H1 (cell line): ENCODE data around the gene NAIF1. TPM values are rescaled to one million over a fixed set of nuclear protein-coding genes. Genes with fewer than 3 reads are reported as not detected.
A peak's percentile ranks its signal among the peaks of the same experiment; 100 is the strongest.

Source experiments
- CTCF ChIA-PET: fragments of 300-600 bp; sonication (Branson Sonifier 250); formaldehyde crosslinking; loops from one replicate; lab custom pipeline; 2021; ENCODE audit not compliant: partially characterized antibody; lab: Charles Lee
- POLR2A ChIA-PET: fragments of 300-600 bp; sonication (Branson Sonifier 250); formaldehyde crosslinking; loops from one replicate; lab custom pipeline; 2021; ENCODE audit warnings: inconsistent platforms; ENCODE audit not compliant: partially characterized antibody; lab: Charles Lee
- DNase-seq, 2 experiments: peaks; one replicate each; pipeline versions ENCODE4 v3.0.0 to v3.0.0-alpha.2; 2010 to 2022; ENCODE audit warnings: low spot score in 2 of 2, low read depth in 1 of 2, mixed read lengths in 1 of 2
- FAIRE-seq: peaks from 2 replicates; lab custom pipeline; 2011; peaks lifted over from hg19 to GRCh38; lab: Jason Lieb, UNC
- H2AFZ ChIP-seq: 2 replicates; pipeline ENCODE4 v1.8.1; 2012; ENCODE audit warnings: low read length, inconsistent platforms
- H2AK5ac ChIP-seq: 2 replicates; pipeline ENCODE4 v1.6.1; 2013; ENCODE audit warnings: low read depth, low read length
- H2BK120ac ChIP-seq: replicated peaks from 2 replicates; pipeline ENCODE3; 2013; ENCODE audit warnings: low read depth, low read length, inconsistent platforms
- H2BK12ac ChIP-seq: 2 replicates; pipeline ENCODE4 v1.6.1; 2013; ENCODE audit warnings: low read depth, low read length
- H2BK15ac ChIP-seq: 2 replicates; pipeline ENCODE4 v1.6.1; 2013; ENCODE audit warnings: low read length
- H2BK20ac ChIP-seq: 2 replicates; pipeline ENCODE4 v1.6.1; 2013; ENCODE audit warnings: low read length
- H2BK5ac ChIP-seq: 2 replicates; pipeline ENCODE4 v1.6.1; 2013; ENCODE audit warnings: low read depth, low read length
- H3K14ac ChIP-seq: 2 replicates; pipeline ENCODE4 v1.6.1; 2013; ENCODE audit warnings: inconsistent platforms; ENCODE audit not compliant: insufficient read length
- H3K18ac ChIP-seq: 2 replicates; pipeline ENCODE4 v1.6.1; 2013; ENCODE audit warnings: low read length; ENCODE audit errors: extremely low read depth
- H3K23ac ChIP-seq: 2 replicates; pipeline ENCODE4 v1.6.1; 2013; ENCODE audit warnings: inconsistent platforms; ENCODE audit not compliant: insufficient read length
- H3K23me2 ChIP-seq: 2 replicates; pipeline ENCODE4 v1.6.1; 2013; ENCODE audit warnings: low read depth, low read length
- H3K27ac ChIP-seq: 2 replicates; pipeline ENCODE4 v1.6.1; 2011; ENCODE audit warnings: low read depth, low read length, inconsistent platforms
- H3K27me3 ChIP-seq, 4 experiments: replicated peaks in 1 of 4; 1 replicate in 1 of 4; 2 replicates in 3 of 4; pipeline versions ENCODE4 v1.6.1 to v1.8.1; 2011 to 2013; ENCODE audit warnings: low read length in 3 of 4, mild to moderate bottlenecking in 3 of 4, inconsistent platforms in 2 of 4, mixed read lengths in 2 of 4, moderate library complexity in 1 of 4; ENCODE audit not compliant: control insufficient read depth in 3 of 4, insufficient read depth in 3 of 4; ENCODE audit errors: extremely low read depth in 1 of 4
- H3K36me3 ChIP-seq, 4 experiments: 2 replicates each; pipeline versions ENCODE4 v1.6.1 to v1.8.1; 2011 to 2013; ENCODE audit warnings: mild to moderate bottlenecking in 4 of 4, low read length in 3 of 4, moderate library complexity in 2 of 4, control low read depth in 1 of 4, inconsistent platforms in 1 of 4; ENCODE audit not compliant: insufficient read depth in 4 of 4, control insufficient read depth in 2 of 4
- H3K4ac ChIP-seq: replicated peaks from 2 replicates; pipeline ENCODE3; 2013; ENCODE audit warnings: low read length, low read depth, mixed read lengths, inconsistent platforms; ENCODE audit not compliant: insufficient read length
- H3K4me1 ChIP-seq, 4 experiments: replicated peaks in 1 of 4; 1 replicate in 1 of 4; 2 replicates in 3 of 4; pipeline versions ENCODE4 v1.6.1 to v1.8.1; 2011 to 2013; ENCODE audit warnings: low read length in 3 of 4, inconsistent platforms in 2 of 4, mixed read lengths in 1 of 4; ENCODE audit not compliant: insufficient read depth in 4 of 4, control insufficient read depth in 3 of 4
- H3K4me2 ChIP-seq, 2 experiments: 2 replicates each; pipeline versions ENCODE4 v1.6.1 to v1.8.1; 2011 to 2013; ENCODE audit warnings: low read depth in 2 of 2, low read length in 2 of 2, control low read depth in 1 of 2, inconsistent platforms in 1 of 2, mild to moderate bottlenecking in 1 of 2; ENCODE audit not compliant: insufficient read depth in 1 of 2
- H3K4me3 ChIP-seq, 4 experiments: fragments of 200-600, 300-600 bp in 1 of 4; sonication (generic), shearing (Covaris generic), sonication (Bioruptor Twin) in 1 of 4; 2 replicates each; pipeline versions ENCODE4 v1.5.1 to v1.8.1; 2011 to 2016; ENCODE audit warnings: low read length in 4 of 4, low read depth in 3 of 4, control low read depth in 2 of 4, inconsistent platforms in 2 of 4, mild to moderate bottlenecking in 2 of 4, mixed read lengths in 1 of 4, moderate library complexity in 1 of 4; ENCODE audit not compliant: insufficient read depth in 2 of 4; ENCODE audit errors: extremely low read depth in 1 of 4
- H3K56ac ChIP-seq: replicated peaks from 2 replicates; pipeline ENCODE3; 2013; ENCODE audit warnings: low read depth, mild to moderate bottlenecking, mixed read lengths, low read length, inconsistent platforms; ENCODE audit not compliant: insufficient read length
- H3K79me1 ChIP-seq: 2 replicates; pipeline ENCODE4 v1.6.1; 2013; ENCODE audit warnings: low read depth, low read length, control low read depth
- H3K79me2 ChIP-seq, 2 experiments: 2 replicates each; pipeline versions ENCODE4 v1.6.1 to v1.8.1; 2012 to 2013; ENCODE audit warnings: low read length in 2 of 2, mild to moderate bottlenecking in 2 of 2, inconsistent platforms in 1 of 2; ENCODE audit not compliant: insufficient read depth in 2 of 2, control insufficient read depth in 1 of 2
- H3K9ac ChIP-seq, 4 experiments: replicated peaks in 1 of 4; 1 replicate in 1 of 4; 2 replicates in 3 of 4; pipeline versions ENCODE4 v1.6.1 to v1.8.1; 2011 to 2013; ENCODE audit warnings: low read depth in 3 of 4, low read length in 3 of 4, control low read depth in 2 of 4, mild to moderate bottlenecking in 2 of 4, moderate library complexity in 2 of 4, inconsistent platforms in 1 of 4; ENCODE audit errors: extremely low read depth in 1 of 4
- H3K9me3 ChIP-seq, 2 experiments: 2 replicates each; pipeline versions ENCODE4 v1.6.1 to v1.8.1; 2012 to 2013; ENCODE audit warnings: mild to moderate bottlenecking in 2 of 2, moderate library complexity in 2 of 2, control low read depth in 1 of 2, inconsistent platforms in 1 of 2, low read depth in 1 of 2, low read length in 1 of 2, mixed read lengths in 1 of 2; ENCODE audit not compliant: insufficient read depth in 2 of 2
- H4K20me1 ChIP-seq, 2 experiments: replicated peaks in 1 of 2; 2 replicates each; pipeline versions ENCODE3 to v1.8.1; 2011 to 2013; ENCODE audit warnings: inconsistent platforms in 2 of 2, low read length in 2 of 2, mild to moderate bottlenecking in 1 of 2; ENCODE audit not compliant: insufficient read depth in 2 of 2, control insufficient read depth in 1 of 2
- H4K5ac ChIP-seq: 2 replicates; pipeline ENCODE4 v1.6.1; 2013; ENCODE audit warnings: low read length, low read depth, mixed read lengths, inconsistent platforms; ENCODE audit not compliant: insufficient read length
- H4K8ac ChIP-seq: 2 replicates; pipeline ENCODE4 v1.8.0; 2013; ENCODE audit warnings: mild to moderate bottlenecking, moderate library complexity, low read length, inconsistent platforms; ENCODE audit not compliant: insufficient read depth; ENCODE audit errors: extremely low read depth
- H4K91ac ChIP-seq: replicated peaks from 2 replicates; pipeline ENCODE3; 2013; ENCODE audit warnings: low read length, mixed read lengths, inconsistent platforms; ENCODE audit not compliant: insufficient read length
- CHD1 ChIP-seq: IDR thresholded peaks from 2 replicates; pipeline ENCODE4 v1.6.1; 2012; ENCODE audit warnings: low read depth, low read length, improper control_type of control experiment
- HDAC2 ChIP-seq, 2 experiments: fragments of 300-600 bp in 1 of 2; sonication (generic) in 1 of 2; IDR thresholded peaks; 2 replicates each; pipeline ENCODE4 v1.6.1; 2011 to 2012; ENCODE audit warnings: low read depth in 2 of 2, low read length in 2 of 2, mild to moderate bottlenecking in 2 of 2, moderate library complexity in 2 of 2, borderline replicate concordance in 1 of 2, inconsistent platforms in 1 of 2
- JUN ChIP-seq: IDR thresholded peaks from 2 replicates; pipeline ENCODE4 v1.6.1; 2011; ENCODE audit warnings: low read depth, mild to moderate bottlenecking, improper control_type of control experiment, low read length
- JUND ChIP-seq: IDR thresholded peaks from 2 replicates; pipeline ENCODE4 v1.6.1; 2011; ENCODE audit warnings: mild to moderate bottlenecking, improper control_type of control experiment, low read length
- POLR2A ChIP-seq, 2 experiments: IDR thresholded peaks; 1 replicate in 1 of 2; 2 replicates in 1 of 2; pipeline ENCODE4 v1.6.1; 2011; ENCODE audit warnings: low read depth in 2 of 2, low read length in 2 of 2, mild to moderate bottlenecking in 2 of 2; ENCODE audit errors: control extremely low read depth in 1 of 2
- POLR2AphosphoS5 ChIP-seq: IDR thresholded peaks from 2 replicates; pipeline ENCODE4 v1.6.1; 2011; ENCODE audit warnings: low read depth, low read length
- YY1 ChIP-seq: IDR thresholded peaks from 2 replicates; pipeline ENCODE4 v1.6.1; 2011; ENCODE audit warnings: low read depth, mild to moderate bottlenecking, low read length
- WGBS, 2 experiments: shearing (Covaris generic) in 1 of 2; methylation state at CpG; one replicate each; pipeline versions ENCODE4 v1.1.6 to v1.1.7; 2013 to 2015; ENCODE audit warnings: low lambda C conversion rate in 2 of 2, mixed read lengths in 2 of 2, inconsistent platforms in 1 of 2, low coverage in 1 of 2, missing lambda C conversion rate in 1 of 2; ENCODE audit not compliant: insufficient replicate concordance in 2 of 2, insufficient coverage in 1 of 2, insufficient read length in 1 of 2; ENCODE audit errors: extremely low coverage in 1 of 2, missing lambda C conversion rate in 1 of 2; 5-methylcytosine and 5-hydroxymethylcytosine counted together
- polyA plus RNA-seq, 7 experiments: library from polyadenylated mRNA; depleted of rRNA in 3 of 7; stranded (reverse) in 5 of 7; unstranded in 2 of 7; fragments of >200 nt in 5 of 7; fragments of 200-250 nt in 2 of 7; gene quantifications; 1 replicate in 5 of 7; 2 replicates in 1 of 7; 4 replicates in 1 of 7; pipeline versions ENCODE4 v1.2.1 to v1.2.3, GENCODE V29; 2011 to 2013; ENCODE audit warnings: missing spikeins in 2 of 7, mixed read lengths in 2 of 7
- total RNA-seq: library from RNA; stranded (reverse); fragmentation: NEBNext Ultra II Directional; extraction: Animal tissue kit (Norgen Biotek cat#: 25700); gene quantifications from 2 replicates; pipeline ENCODE4 v1.2.1, GENCODE V29; 2021

The NAIF1 gene
- total and polyA plus RNA-seq, 2 of the 8 experiments (the other 6 are each of a cell fraction or from before 2014, with no cell fraction given) = 8.7 to 9.0 TPM

GRCh38 chr9:128099231-128099931 lies 32.3 kb upstream of the NAIF1 start:
- peaks cover 0 to 30% of the 10 kb centered on the region in 2 experiments; a peak in 2 of 4 replicates for H3K79me2 ChIP-seq
- WGBS, 2 experiments = 81% methylated on average over 16 of the region's 16 CpGs; no CpG with 5 or more reads in 1 of the 2 experiments

More at GRCh38 chr9:128099231-128099931, 32.3 kb upstream of the NAIF1 start:
- Histone ChIP-seq H3K27ac (peak overlapping the region; percentile 94), H3K56ac (peak overlapping the region; percentile 28), H2BK5ac (peak overlapping the region; percentile 94), H3K4ac (no peak overlapping the region), H2BK20ac (no peak overlapping the region), H4K8ac (peak overlapping the region; percentile 95; the same call in 1 of the 2 replicates), H3K23ac (no peak overlapping the region), H3K36me3 (peaks cover 9 to 29% (median 17%) of the 10 kb centered on the region in 4 experiments; a peak in 7 of 8 replicates), H3K9ac (peak overlapping the region in 3 of 4 experiments; percentile 64 to 87 (median 76); a peak in 6 of 7 replicates), H4K20me1 (peaks cover 6 to 36% of the 10 kb centered on the region in 2 experiments), H3K9me3 (no peaks in the 10 kb centered on the region), H3K79me1 (peaks cover 23% of the 10 kb centered on the region), H2AK5ac (peak overlapping the region; percentile 97), H3K4me2 (peak overlapping the region; percentile 87 to 93), H2AFZ (no peak overlapping the region), H3K4me1 (peaks cover 11 to 28% (median 22%) of the 10 kb centered on the region in 4 experiments), H3K14ac (no peak overlapping the region), H2BK120ac (peak overlapping the region; percentile 28), H3K4me3 (peak overlapping the region; percentile 48 to 68 (median 62)), H3K27me3 (no peaks in the 10 kb centered on the region), H3K18ac (peak overlapping the region; percentile 90; the same call in 1 of the 2 replicates), H3K23me2 (peaks cover 9% of the 10 kb centered on the region), H2BK12ac (peak overlapping the region; percentile 96; the same call in 1 of the 2 replicates), H4K91ac (peak overlapping the region; percentile 90), H2BK15ac (no peak overlapping the region; the same call in 1 of the 2 replicates), H4K5ac (peak overlapping the region; percentile 21)
- no peak for DNase-seq
- CTCF ChIA-PET = interaction anchor here (0.7 to 10.5 kb wide), 8 partner anchors 11 to 263 kb away, joined by 3 to 114 read pairs (median 6); no protein-coding TSS in a partner anchor
- POLR2A ChIA-PET = interaction anchor here (0.7 to 12.1 kb wide), 17 partner anchors 10 to 282 kb away, joined by 3 to 119 read pairs (median 5); partner anchors contain the start of gene SLC25A25
- FAIRE-seq = no peak
- TF ChIP-seq HDAC2 (IDR thresholded peaks at IDR 0.05; ENCODE audit: borderline replicate concordance in 1 of 2, low read depth in 2 of 2, low read length in 2 of 2) = no peak
- TF ChIP-seq POLR2AphosphoS5 = peak; percentile 51; the same call in 1 of the 2 replicates
- no peak for TF ChIP-seq YY1
- peak in 1 of 2 experiments; percentile 2; a peak in 1 of 3 replicates for TF ChIP-seq POLR2A (IDR thresholded peaks at IDR 0.05; ENCODE audit: control extremely low read depth in 1 of 2, low read depth in 2 of 2, low read length in 2 of 2)
- no peak for TF ChIP-seq JUN
- TF ChIP-seq JUND = no peak
- TF ChIP-seq CHD1 = no peak
